Keratinocyte (primary cell): ENCODE measurements around the gene AKAP8L. TPM values are rescaled to one million over a fixed set of nuclear protein-coding genes. Genes with fewer than 3 reads are reported as not detected.

Source experiments
- DNase-seq: peaks from one replicate; pipeline ENCODE4 v3.0.0-alpha.2; 2011; ENCODE audit warnings: low read depth, missing footprints, low spot score
- FAIRE-seq: peaks from 2 replicates; lab custom pipeline; 2011; peaks lifted over from hg19 to GRCh38; lab: Jason Lieb, UNC
- H2AFZ ChIP-seq: 2 replicates; pipeline ENCODE4 v1.6.0; 2012; ENCODE audit warnings: low read length, control low read depth, inconsistent platforms; ENCODE audit not compliant: control insufficient read depth
- H3K27ac ChIP-seq: 2 replicates; pipeline ENCODE4 v1.5.1; 2011; ENCODE audit warnings: low read length; ENCODE audit not compliant: control insufficient read depth, insufficient read depth
- H3K27me3 ChIP-seq: 3 replicates; pipeline ENCODE4 v1.6.0; 2011; ENCODE audit warnings: low read length; ENCODE audit not compliant: control insufficient read depth, insufficient read depth; ENCODE audit errors: extremely low read depth
- H3K36me3 ChIP-seq, 2 experiments: 2 replicates in 1 of 2; 3 replicates in 1 of 2; pipeline ENCODE4 v1.5.1; 2011; ENCODE audit warnings: low read length in 2 of 2, mild to moderate bottlenecking in 1 of 2; ENCODE audit not compliant: control insufficient read depth in 2 of 2, insufficient read depth in 2 of 2; ENCODE audit errors: extremely low read depth in 1 of 2
- H3K4me1 ChIP-seq: 3 replicates; pipeline ENCODE4 v1.5.1; 2011; ENCODE audit warnings: low read length; ENCODE audit not compliant: control insufficient read depth, insufficient read depth; ENCODE audit errors: extremely low read depth
- H3K4me2 ChIP-seq: 3 replicates; pipeline ENCODE4 v1.6.0; 2011; ENCODE audit warnings: low read depth, low read length; ENCODE audit not compliant: control insufficient read depth, insufficient read depth; ENCODE audit errors: extremely low read depth
- H3K4me3 ChIP-seq, 3 experiments: fragments of 200-600 bp in 1 of 3; sonication (generic) in 1 of 3; 2 replicates in 2 of 3; 3 replicates in 1 of 3; pipeline ENCODE4 v1.5.1; 2011 to 2016; ENCODE audit warnings: low read length in 3 of 3, mild to moderate bottlenecking in 3 of 3, control low read depth in 2 of 3, inconsistent platforms in 1 of 3, low read depth in 1 of 3, mixed read lengths in 1 of 3, mixed run types in 1 of 3, moderate library complexity in 1 of 3; ENCODE audit not compliant: control insufficient read depth in 2 of 3, insufficient read depth in 2 of 3; ENCODE audit errors: extremely low read depth in 1 of 3
- H3K79me2 ChIP-seq: 2 replicates; pipeline ENCODE4 v1.6.0; 2012; ENCODE audit warnings: low read length; ENCODE audit not compliant: control insufficient read depth, insufficient read depth
- H3K9ac ChIP-seq: 3 replicates; pipeline ENCODE4 v1.6.0; 2011; ENCODE audit warnings: low read length; ENCODE audit not compliant: control insufficient read depth, insufficient read depth; ENCODE audit errors: extremely low read depth
- H3K9me1 ChIP-seq: 3 replicates; pipeline ENCODE4 v1.6.0; 2011; ENCODE audit warnings: low read length; ENCODE audit not compliant: control insufficient read depth, insufficient read depth; ENCODE audit errors: extremely low read depth
- H3K9me3 ChIP-seq: 2 replicates; pipeline ENCODE4 v1.5.1; 2012; ENCODE audit warnings: low read depth, low read length; ENCODE audit not compliant: control insufficient read depth
- H4K20me1 ChIP-seq: 3 replicates; pipeline ENCODE4 v1.6.0; 2011; ENCODE audit warnings: low read length; ENCODE audit not compliant: control insufficient read depth, insufficient read depth; ENCODE audit errors: extremely low read depth
- EZH2 ChIP-seq: IDR thresholded peaks from one replicate; pipeline ENCODE4 v1.6.1; 2012; ENCODE audit warnings: inconsistent platforms, mild to moderate bottlenecking, low read length, moderate library complexity
- dilution Hi-C: fragments of 300-500 bp; cut with MboI; formaldehyde crosslinking; loops from one replicate; pipeline ENCODE4 v1.7.0; 2020; ENCODE audit warnings: low sequenced_read_pairs; ENCODE audit not compliant: extremely low pct_ligation_motif_present
- polyA plus RNA-seq, 5 experiments: library from polyadenylated mRNA; depleted of rRNA in 3 of 5; stranded (reverse) in 3 of 5; stranded (forward) in 1 of 5; unstranded in 1 of 5; fragments of >200 nt; gene quantifications; 1 replicate in 1 of 5; 2 replicates in 3 of 5; 3 replicates in 1 of 5; pipeline versions ENCODE4 v1.2.1 to v1.2.3, GENCODE V29; 2011 to 2012; ENCODE audit warnings: missing spikeins in 2 of 5, low read depth in 1 of 5, low replicate concordance in 1 of 5
- TF ChIP-seq, protein P1 (sequence below), 3 experiments: IDR thresholded peaks in 1 of 3; conservative IDR thresholded peaks in 1 of 3; optimal IDR thresholded peaks in 1 of 3; 2 replicates in 2 of 3; 3 replicates in 1 of 3; pipeline versions ENCODE3 to v1.5.1; 2011; ENCODE audit warnings: low read length in 3 of 3, mild to moderate bottlenecking in 3 of 3, moderate library complexity in 2 of 3, control low read depth in 1 of 3, inconsistent platforms in 1 of 3; ENCODE audit not compliant: insufficient read depth in 2 of 3; ENCODE audit errors: extremely low read depth in 1 of 3

The AKAP8L gene
- polyA plus RNA-seq, 1 donor (not counting 4 experiments of a cell fraction or from before 2014, with no cell fraction given), result 48.2 TPM

DNA sequence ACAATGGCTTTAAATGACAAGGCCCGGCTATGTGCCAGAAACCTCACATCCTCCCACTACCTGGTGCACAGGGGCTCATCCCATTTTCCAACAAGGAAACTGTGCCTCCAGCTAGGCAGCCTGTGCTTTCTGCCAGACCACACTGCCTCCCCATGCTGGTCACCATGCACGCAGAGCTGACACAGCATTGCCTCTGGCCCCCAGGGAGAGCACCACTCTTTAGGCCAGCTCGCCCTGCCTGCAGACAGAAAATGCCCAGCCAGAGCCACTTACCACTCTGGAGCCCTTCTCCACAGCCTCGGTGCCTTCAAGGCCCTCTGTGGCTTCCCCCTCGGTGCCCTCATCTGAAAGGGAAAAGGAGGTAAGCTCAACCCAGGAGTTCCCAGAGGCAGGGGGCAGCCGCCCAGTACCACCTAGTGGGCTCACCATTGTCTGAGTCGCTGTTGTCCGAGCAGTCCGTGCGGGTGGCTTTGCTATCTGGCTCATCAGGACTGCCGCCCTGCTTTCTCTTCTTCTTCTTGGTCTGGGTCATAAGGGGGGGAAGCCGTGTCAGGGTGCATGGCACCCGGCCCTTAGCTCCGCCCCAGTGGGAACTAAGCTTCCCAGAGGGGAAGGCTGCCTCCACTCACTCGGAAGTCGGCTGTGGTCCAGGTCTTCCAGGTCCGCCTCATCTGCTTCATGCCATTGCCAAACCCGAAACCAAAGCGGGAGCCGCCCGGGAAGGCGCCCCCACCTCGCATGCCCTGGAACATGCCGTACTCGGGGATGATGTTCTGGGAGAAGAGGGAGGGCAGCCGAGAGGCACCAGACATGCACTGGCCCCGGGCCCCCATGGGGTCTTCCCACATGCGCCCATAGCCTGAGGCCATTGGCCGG, 18.0 kb downstream of the AKAP8L start:
- no peak overlapping the region for H3K4me3 ChIP-seq
- H3K9me1 ChIP-seq, result no peaks in the 10 kb centered on the region
- no peak overlapping the region for H2AFZ ChIP-seq
- H3K9ac ChIP-seq, result no peak overlapping the region
- H3K27me3 ChIP-seq, result no peaks in the 10 kb centered on the region
- H3K4me2 ChIP-seq, result no peak overlapping the region
- no peak overlapping the region for H3K27ac ChIP-seq
- H3K9me3 ChIP-seq, result no peaks in the 10 kb centered on the region
- H3K79me2 ChIP-seq, result peaks cover 56% of the 10 kb centered on the region
- DNase-seq (no peak), FAIRE-seq (no peak)
- TF ChIP-seq, protein P1, sequence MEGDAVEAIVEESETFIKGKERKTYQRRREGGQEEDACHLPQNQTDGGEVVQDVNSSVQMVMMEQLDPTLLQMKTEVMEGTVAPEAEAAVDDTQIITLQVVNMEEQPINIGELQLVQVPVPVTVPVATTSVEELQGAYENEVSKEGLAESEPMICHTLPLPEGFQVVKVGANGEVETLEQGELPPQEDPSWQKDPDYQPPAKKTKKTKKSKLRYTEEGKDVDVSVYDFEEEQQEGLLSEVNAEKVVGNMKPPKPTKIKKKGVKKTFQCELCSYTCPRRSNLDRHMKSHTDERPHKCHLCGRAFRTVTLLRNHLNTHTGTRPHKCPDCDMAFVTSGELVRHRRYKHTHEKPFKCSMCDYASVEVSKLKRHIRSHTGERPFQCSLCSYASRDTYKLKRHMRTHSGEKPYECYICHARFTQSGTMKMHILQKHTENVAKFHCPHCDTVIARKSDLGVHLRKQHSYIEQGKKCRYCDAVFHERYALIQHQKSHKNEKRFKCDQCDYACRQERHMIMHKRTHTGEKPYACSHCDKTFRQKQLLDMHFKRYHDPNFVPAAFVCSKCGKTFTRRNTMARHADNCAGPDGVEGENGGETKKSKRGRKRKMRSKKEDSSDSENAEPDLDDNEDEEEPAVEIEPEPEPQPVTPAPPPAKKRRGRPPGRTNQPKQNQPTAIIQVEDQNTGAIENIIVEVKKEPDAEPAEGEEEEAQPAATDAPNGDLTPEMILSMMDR (optimal IDR thresholded peaks at IDR 0.05 in 1 of 3, IDR thresholded peaks at IDR 0.05 in 1 of 3, conservative IDR thresholded peaks at IDR 0.05 in 1 of 3; ENCODE audit: extremely low read depth in 1 of 3, insufficient read depth in 2 of 3, low read length in 3 of 3), result no peak
- TF ChIP-seq EZH2, result no peak
- peaks cover 57 to 64% of the 10 kb centered on the region in 2 experiments for H3K36me3 ChIP-seq
- dilution Hi-C loops, result no loop called here
- H4K20me1 ChIP-seq, result peaks cover 7% of the 10 kb centered on the region
- H3K4me1 ChIP-seq, result no peaks in the 10 kb centered on the region

DNA sequence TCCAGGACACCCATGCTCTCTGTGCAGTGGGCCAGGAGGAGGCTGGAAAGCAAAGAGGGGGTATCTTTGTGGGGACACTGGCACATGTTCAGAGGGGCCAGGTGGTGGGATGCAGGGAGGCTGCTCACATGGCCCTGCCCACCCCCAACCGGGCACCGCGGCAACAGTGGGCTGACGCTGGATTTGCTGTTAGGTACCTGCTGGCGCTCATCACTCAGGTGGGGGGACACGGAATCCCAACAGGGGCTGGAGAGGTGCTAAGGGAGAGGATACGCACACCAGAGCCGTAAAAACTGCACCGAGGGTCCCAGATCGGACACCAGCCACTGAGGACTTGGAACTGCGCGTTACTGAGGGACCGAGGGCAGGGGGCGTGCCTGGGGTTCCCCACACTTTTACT, 19.2 kb downstream of the AKAP8L start:
- peaks cover 7% of the 10 kb centered on the region for H4K20me1 ChIP-seq
- no peaks in the 10 kb centered on the region for H3K9me3 ChIP-seq
- H3K36me3 ChIP-seq, result peaks cover 55 to 60% of the 10 kb centered on the region in 2 experiments

More for the DNA sequence above, 19.2 kb downstream of the AKAP8L start:
- H3K9me1 ChIP-seq, result no peaks in the 10 kb centered on the region
- TF ChIP-seq EZH2, result no peak
- TF ChIP-seq, protein P1 (optimal IDR thresholded peaks at IDR 0.05 in 1 of 3, IDR thresholded peaks at IDR 0.05 in 1 of 3, conservative IDR thresholded peaks at IDR 0.05 in 1 of 3; ENCODE audit: extremely low read depth in 1 of 3, insufficient read depth in 2 of 3, low read length in 3 of 3), result no peak
- no peak overlapping the region for H3K27ac ChIP-seq
- peaks cover 44% of the 10 kb centered on the region for H3K79me2 ChIP-seq
- no peak overlapping the region for H3K4me3 ChIP-seq
- no peaks in the 10 kb centered on the region for H3K27me3 ChIP-seq
- dilution Hi-C loops, result no loop called here
- no peak overlapping the region for H3K4me2 ChIP-seq
- FAIRE-seq, result no peak
- H3K9ac ChIP-seq, result no peak overlapping the region
- no peaks in the 10 kb centered on the region for H3K4me1 ChIP-seq
- DNase-seq, result no peak
- no peak overlapping the region for H2AFZ ChIP-seq
